Fibroblast of mammary gland (primary cell): ENCODE results near the gene OR10V1.

ENCODE experiments used
- DNase-seq: peaks from one replicate; pipeline ENCODE4 v3.0.0-alpha.2; 2010; ENCODE audit warnings: low read depth
- H3K4me3 ChIP-seq: 2 replicates; pipeline ENCODE4 v1.5.1; 2011; ENCODE audit warnings: low read depth, mild to moderate bottlenecking, low read length, moderate library complexity; ENCODE audit not compliant: control insufficient read depth
- TF ChIP-seq, protein P1 (sequence below): conservative IDR thresholded peaks from 2 replicates; pipeline ENCODE4 v1.5.1; 2011; ENCODE audit warnings: low read depth, low read length, inconsistent platforms; ENCODE audit not compliant: control insufficient read depth, insufficient read depth

OR10V1 gene, protein sequence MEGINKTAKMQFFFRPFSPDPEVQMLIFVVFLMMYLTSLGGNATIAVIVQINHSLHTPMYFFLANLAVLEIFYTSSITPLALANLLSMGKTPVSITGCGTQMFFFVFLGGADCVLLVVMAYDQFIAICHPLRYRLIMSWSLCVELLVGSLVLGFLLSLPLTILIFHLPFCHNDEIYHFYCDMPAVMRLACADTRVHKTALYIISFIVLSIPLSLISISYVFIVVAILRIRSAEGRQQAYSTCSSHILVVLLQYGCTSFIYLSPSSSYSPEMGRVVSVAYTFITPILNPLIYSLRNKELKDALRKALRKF

DNA sequence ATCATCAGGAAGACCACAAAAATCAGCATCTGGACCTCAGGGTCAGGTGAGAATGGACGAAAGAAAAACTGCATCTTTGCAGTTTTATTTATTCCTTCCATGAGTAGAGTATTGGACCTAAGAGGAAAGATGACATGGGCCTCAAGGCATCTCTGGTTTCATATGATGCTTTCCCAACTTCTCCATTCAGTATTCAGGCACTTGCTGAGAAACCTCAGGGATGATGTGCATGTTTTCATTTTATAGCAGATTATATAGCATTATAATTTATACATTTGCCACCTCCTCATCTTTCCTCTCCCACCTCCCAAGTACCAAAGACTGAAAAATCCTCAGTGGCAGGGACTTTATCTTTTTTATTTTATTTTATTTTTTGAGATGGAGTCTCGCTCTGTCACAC is at the start of gene OR10V1:
TSS of gene OR10V1 (minus strand) at position 101 of the 400 bp plus-strand sequence. CDS start at position 101, 0 bp downstream.
- DNase-seq: no peak
- TF ChIP-seq, protein P1, sequence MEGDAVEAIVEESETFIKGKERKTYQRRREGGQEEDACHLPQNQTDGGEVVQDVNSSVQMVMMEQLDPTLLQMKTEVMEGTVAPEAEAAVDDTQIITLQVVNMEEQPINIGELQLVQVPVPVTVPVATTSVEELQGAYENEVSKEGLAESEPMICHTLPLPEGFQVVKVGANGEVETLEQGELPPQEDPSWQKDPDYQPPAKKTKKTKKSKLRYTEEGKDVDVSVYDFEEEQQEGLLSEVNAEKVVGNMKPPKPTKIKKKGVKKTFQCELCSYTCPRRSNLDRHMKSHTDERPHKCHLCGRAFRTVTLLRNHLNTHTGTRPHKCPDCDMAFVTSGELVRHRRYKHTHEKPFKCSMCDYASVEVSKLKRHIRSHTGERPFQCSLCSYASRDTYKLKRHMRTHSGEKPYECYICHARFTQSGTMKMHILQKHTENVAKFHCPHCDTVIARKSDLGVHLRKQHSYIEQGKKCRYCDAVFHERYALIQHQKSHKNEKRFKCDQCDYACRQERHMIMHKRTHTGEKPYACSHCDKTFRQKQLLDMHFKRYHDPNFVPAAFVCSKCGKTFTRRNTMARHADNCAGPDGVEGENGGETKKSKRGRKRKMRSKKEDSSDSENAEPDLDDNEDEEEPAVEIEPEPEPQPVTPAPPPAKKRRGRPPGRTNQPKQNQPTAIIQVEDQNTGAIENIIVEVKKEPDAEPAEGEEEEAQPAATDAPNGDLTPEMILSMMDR: no peak
- no peak within 1 kb of the TSS for H3K4me3 ChIP-seq

DNA sequence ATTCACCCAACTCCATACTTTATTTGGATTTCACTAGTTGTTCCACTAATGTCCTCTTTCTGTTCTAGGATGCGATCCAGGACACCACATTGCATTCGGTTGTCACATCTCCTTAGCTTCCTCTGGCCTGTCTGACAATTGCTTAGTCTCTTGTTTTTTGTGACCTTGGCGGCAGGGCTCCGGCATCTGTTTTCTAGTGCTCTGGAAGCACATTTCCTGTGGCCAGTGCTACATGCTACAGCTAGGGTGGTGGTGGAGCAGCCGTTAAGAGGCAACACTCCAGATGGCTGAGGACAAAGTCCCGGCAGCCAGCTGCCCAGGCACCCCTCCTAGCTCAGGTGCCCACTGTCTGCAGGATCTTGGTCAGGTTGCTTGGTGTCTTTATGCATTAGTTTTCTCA is 48.3 kb upstream of the OR10V1 start:
- no peak for DNase-seq
- TF ChIP-seq, protein P1: no peak
- no peak overlapping the region for H3K4me3 ChIP-seq

DNA sequence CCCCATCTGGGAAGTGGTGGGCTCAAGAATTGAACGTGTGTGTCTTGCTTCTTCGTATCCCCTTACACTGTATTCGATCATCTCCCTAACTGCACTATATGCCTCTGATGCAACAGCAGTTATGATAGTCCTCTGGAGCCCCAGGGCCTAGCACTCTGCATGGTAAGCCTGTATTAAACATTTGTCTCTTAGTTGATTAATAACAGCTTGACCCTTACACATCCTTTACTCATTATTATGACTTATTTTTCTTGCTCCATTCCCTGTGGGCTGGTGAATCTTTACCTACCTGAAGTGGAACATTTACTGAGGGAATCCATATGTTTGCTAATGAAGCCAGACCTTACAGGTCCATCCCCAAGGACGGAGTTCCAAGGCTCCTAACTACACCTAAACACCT is 47.1 kb upstream of the OR10V1 start:
- no peak for DNase-seq
- TF ChIP-seq, protein P1: no peak
- H3K4me3 ChIP-seq: no peak overlapping the region

DNA sequence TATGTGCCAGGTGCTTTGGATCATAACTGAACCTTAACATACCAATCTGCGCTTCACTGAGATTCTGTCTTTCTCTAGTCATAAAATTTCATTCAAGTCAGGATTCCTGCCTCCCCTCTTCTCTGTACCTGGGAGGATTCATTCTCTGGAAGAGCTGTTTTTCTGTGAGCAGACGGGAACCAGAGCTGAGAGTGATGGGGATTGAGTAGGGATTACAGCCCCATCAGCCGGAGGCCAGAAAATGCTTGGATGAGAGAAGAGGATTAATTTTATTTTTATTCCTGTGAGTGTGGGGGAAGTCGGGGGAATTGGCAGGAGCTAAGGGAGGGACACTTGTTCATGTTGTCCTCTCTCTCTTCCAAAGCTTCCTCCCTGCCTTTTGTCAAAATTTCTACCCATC is 46.3 kb upstream of the OR10V1 start:
- DNase-seq: no peak
- H3K4me3 ChIP-seq: no peak overlapping the region
- TF ChIP-seq, protein P1: no peak

DNA sequence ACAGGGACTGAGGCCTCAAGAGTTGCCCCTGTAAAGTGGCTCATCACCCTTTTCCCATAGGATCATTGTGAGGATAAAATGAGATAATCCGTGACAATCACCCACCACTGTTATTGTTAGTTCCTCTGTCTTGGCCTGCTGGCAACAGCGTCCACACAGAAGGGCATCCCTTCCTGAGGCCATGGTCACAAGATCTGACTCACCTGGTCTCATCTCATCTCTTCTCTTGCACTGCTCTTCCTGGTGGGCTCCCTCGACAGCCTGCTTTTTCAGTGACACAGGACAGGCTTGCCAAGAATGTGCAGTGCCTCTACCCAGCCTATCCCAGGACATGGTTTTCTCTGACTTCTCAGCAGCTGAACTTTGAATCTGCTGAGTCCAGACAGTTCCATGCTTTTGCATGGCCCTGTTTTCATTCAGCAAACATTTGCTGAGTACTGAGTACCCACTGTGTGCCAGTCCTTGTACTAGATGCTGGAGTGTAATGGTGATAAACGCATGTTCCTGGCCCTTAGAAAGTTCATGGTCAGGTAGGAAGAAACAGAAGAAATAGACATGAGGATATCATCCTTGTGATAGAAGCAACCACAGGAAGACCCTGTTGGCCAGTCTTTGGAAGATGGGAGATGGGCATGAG is 44.9 kb upstream of the OR10V1 start:
- TF ChIP-seq, protein P1: no peak
- no peak overlapping the region for H3K4me3 ChIP-seq
- no peak for DNase-seq

DNA sequence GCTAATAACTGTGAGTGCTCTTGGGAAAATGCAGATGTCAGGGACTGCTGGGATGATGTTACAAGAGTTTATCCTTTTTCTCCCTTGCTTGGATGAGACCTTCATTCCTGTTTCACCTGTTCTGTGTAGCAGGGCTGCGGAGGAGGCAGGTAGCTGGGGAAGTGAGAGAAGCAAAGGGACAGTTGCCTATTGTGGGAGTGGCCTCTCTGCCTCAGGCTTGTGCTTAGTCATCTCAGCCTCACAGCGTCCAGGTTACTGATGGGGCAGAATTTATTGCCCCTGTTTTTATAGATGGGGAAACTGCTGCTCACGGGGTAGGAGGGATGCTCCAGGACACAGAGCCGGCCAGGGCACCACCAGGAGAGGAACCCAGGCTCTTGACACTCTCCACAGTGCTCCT is 43.2 kb upstream of the OR10V1 start:
- DNase-seq: peak; percentile 33
- TF ChIP-seq, protein P1: no peak
- H3K4me3 ChIP-seq: no peak overlapping the region

DNA sequence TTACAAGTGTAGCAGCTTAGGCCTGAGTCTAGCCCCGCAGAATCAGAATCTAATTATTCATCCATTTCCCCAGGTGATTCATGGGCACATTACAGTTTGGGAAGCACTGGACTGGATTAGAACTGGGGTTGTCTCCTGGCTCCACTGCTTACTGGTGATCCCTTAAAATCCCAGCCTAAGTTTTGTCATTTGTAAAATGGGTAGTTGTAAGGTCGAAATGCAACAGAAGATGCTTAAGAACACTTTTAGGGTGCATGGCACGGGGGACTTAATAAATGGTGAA is 42.9 kb upstream of the OR10V1 start:
- DNase-seq: peak; percentile 55
- TF ChIP-seq, protein P1: no peak
- H3K4me3 ChIP-seq: peak overlapping the region; percentile 69
